ENCODE results near the gene CEACAM19. TPM values are rescaled to one million over a fixed set of nuclear protein-coding genes. Genes with fewer than 3 reads are reported as not detected.

CEACAM19 gene
- total RNA-seq, 1 donor from 2014 or later: 25.8 TPM

DNA sequence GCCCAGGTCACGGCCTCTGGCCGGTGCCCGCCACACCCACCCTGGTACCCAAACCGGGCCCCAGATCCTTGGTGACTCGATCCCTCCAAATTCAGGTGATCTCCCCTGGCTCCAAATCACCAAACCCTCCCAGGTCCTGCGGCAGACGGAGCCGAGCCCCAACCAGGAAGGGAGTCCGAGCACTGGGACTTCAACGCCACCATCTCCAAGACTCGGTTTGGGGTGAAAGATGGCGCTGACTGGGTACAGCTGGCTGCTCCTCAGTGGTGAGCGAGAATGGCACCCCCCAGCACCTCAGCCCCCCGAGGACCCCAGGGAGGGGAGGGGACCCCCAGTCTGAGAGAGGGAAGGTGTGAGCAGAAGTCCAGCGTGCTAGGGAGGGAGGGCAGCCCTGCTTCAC lies 29.9 kb downstream of the CEACAM19 start:
- Mint-ChIP-seq H3K27me3 (no peaks in the 10 kb centered on the region), H3K4me1 (ENCODE audit: low read depth) (peaks cover 7% of the 10 kb centered on the region), H3K4me3 (ENCODE audit: low read depth) (no peak overlapping the region), H3K27ac (no peak overlapping the region), H3K9me3 (ENCODE audit: low read depth) (no peaks in the 10 kb centered on the region), H3K36me3 (ENCODE audit: insufficient read depth) (no peaks in the 10 kb centered on the region)
- no peak for DNase-seq (ENCODE audit: low spot score, unreplicated experiment)
- TF ChIP-seq CTCF (IDR thresholded peaks at IDR 0.05; ENCODE audit: unreplicated experiment): no peak

GRCh38 chr19:44702551-44703176 lies 31.4 kb downstream of the CEACAM19 start:
- H3K4me3 Mint-ChIP-seq (ENCODE audit: low read depth): no peak overlapping the region
- H3K27me3 Mint-ChIP-seq: no peaks in the 10 kb centered on the region
- DNase-seq (ENCODE audit: low spot score, unreplicated experiment): no peak
- H3K36me3 Mint-ChIP-seq (ENCODE audit: insufficient read depth): no peaks in the 10 kb centered on the region
- no peak for TF ChIP-seq CTCF (IDR thresholded peaks at IDR 0.05; ENCODE audit: unreplicated experiment)
- H3K9me3 Mint-ChIP-seq (ENCODE audit: low read depth): no peaks in the 10 kb centered on the region
- H3K27ac Mint-ChIP-seq: no peak overlapping the region
- H3K4me1 Mint-ChIP-seq (ENCODE audit: low read depth): no peaks in the 10 kb centered on the region

DNA sequence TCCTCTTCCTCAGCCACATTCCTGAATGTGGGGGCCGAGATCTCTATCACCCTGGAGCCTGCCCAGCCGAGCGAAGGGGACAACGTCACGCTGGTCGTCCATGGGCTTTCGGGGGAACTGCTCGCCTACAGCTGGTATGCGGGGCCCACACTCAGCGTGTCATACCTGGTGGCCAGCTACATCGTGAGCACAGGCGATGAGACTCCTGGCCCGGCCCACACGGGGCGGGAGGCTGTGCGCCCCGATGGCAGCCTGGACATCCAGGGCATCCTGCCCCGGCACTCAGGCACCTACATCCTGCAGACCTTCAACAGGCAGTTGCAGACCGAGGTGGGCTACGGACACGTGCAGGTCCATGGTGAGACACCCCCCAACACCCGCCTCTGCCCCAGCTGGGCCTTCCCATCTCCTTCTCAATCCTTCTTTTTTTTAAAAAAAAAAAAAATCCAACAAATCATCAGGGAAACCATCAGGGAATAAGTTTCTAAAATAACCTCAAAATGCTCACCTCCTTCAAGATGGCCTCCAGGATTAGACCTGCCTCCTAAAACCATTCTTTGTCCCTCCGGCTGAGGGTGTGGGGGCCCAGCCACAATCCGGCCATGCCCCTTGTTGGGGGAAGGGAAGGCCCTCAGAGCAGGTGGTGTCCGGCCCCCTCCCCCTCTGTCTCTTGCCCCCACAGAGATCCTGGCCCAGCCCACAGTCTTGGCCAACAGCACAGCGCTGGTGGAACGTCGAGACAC lies 32.2 kb downstream of the CEACAM19 start:
- H3K27ac Mint-ChIP-seq: no peak overlapping the region
- H3K9me3 Mint-ChIP-seq (ENCODE audit: low read depth): no peaks in the 10 kb centered on the region
- no peak overlapping the region for H3K4me3 Mint-ChIP-seq (ENCODE audit: low read depth)
- H3K27me3 Mint-ChIP-seq: no peaks in the 10 kb centered on the region
- H3K36me3 Mint-ChIP-seq (ENCODE audit: insufficient read depth): no peaks in the 10 kb centered on the region
- TF ChIP-seq CTCF (IDR thresholded peaks at IDR 0.05; ENCODE audit: unreplicated experiment): no peak
- no peaks in the 10 kb centered on the region for H3K4me1 Mint-ChIP-seq (ENCODE audit: low read depth)
- no peak for DNase-seq (ENCODE audit: low spot score, unreplicated experiment)

DNA sequence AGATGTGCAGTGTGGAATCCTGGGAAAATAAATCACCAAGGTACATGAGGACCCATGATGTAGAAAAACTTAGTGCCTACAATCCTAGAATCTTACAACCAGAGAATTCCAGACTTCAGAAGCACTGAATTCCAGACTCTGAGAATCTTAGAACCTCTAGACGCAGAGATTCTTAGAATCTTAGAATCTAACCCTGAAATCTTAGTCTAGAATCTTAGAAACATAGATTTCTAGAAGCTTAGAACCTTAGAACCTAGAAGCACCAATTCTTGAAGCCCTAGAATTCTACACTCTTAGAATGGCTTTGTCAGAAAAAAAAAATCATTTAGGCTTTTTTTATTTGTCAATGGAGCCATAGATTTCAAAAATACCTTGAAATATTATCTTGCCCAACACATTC lies 33.7 kb downstream of the CEACAM19 start:
- H3K27ac Mint-ChIP-seq: no peak overlapping the region
- H3K9me3 Mint-ChIP-seq (ENCODE audit: low read depth): no peaks in the 10 kb centered on the region
- no peaks in the 10 kb centered on the region for H3K27me3 Mint-ChIP-seq
- TF ChIP-seq CTCF (IDR thresholded peaks at IDR 0.05; ENCODE audit: unreplicated experiment): no peak
- H3K4me3 Mint-ChIP-seq (ENCODE audit: low read depth): no peak overlapping the region
- H3K4me1 Mint-ChIP-seq (ENCODE audit: low read depth): no peaks in the 10 kb centered on the region
- DNase-seq (ENCODE audit: low spot score, unreplicated experiment): no peak
- H3K36me3 Mint-ChIP-seq (ENCODE audit: insufficient read depth): no peaks in the 10 kb centered on the region

GRCh38 chr19:44705502-44706010 lies 34.3 kb downstream of the CEACAM19 start:
- Mint-ChIP-seq H3K27me3 (no peaks in the 10 kb centered on the region), H3K4me3 (ENCODE audit: low read depth) (no peak overlapping the region), H3K9me3 (ENCODE audit: low read depth) (no peaks in the 10 kb centered on the region), H3K36me3 (ENCODE audit: insufficient read depth) (no peaks in the 10 kb centered on the region), H3K4me1 (ENCODE audit: low read depth) (no peaks in the 10 kb centered on the region), H3K27ac (no peak overlapping the region)
- TF ChIP-seq CTCF (IDR thresholded peaks at IDR 0.05; ENCODE audit: unreplicated experiment): no peak
- no peak for DNase-seq (ENCODE audit: low spot score, unreplicated experiment)

All from progenitor cell of endocrine pancreas (in vitro differentiated cells).